H9 (cell line): ENCODE results near the gene VPS72. TPM values are rescaled to one million over a fixed set of nuclear protein-coding genes. Genes with fewer than 3 reads are reported as not detected.

Source experiments
- DNase-seq: peaks from one replicate; pipeline ENCODE4 v3.0.0-alpha.2; 2017
- H2AFZ ChIP-seq: one replicate; pipeline ENCODE4 v1.6.1; 2013; ENCODE audit warnings: mild to moderate bottlenecking, low read length, control low read depth, moderate library complexity
- H2AK5ac ChIP-seq: 2 replicates; pipeline ENCODE4 v1.6.1; 2013; ENCODE audit warnings: low read length, control low read depth, mixed read lengths; ENCODE audit not compliant: insufficient read length
- H2BK120ac ChIP-seq: one replicate; pipeline ENCODE4 v1.6.1; 2013; ENCODE audit warnings: low read depth, mild to moderate bottlenecking, low read length, control low read depth, inconsistent platforms; ENCODE audit not compliant: poor library complexity, severe bottlenecking
- H2BK12ac ChIP-seq: 2 replicates; pipeline ENCODE4 v1.6.1; 2013; ENCODE audit warnings: low read length, control low read depth, mixed read lengths, low read depth; ENCODE audit not compliant: insufficient read length
- H2BK15ac ChIP-seq: 2 replicates; pipeline ENCODE4 v1.6.1; 2013; ENCODE audit warnings: low read depth, low read length, control low read depth
- H2BK20ac ChIP-seq: one replicate; pipeline ENCODE4 v1.6.1; 2013; ENCODE audit warnings: low read depth, mild to moderate bottlenecking, low read length, control low read depth, inconsistent platforms; ENCODE audit not compliant: poor library complexity, severe bottlenecking
- H2BK5ac ChIP-seq: 2 replicates; pipeline ENCODE4 v1.6.1; 2013; ENCODE audit warnings: low read length, control low read depth, mixed read lengths; ENCODE audit not compliant: insufficient read length
- H3K14ac ChIP-seq: 2 replicates; pipeline ENCODE4 v1.6.1; 2013; ENCODE audit warnings: low read length, control low read depth; ENCODE audit not compliant: insufficient read depth
- H3K18ac ChIP-seq: 2 replicates; pipeline ENCODE4 v1.6.1; 2013; ENCODE audit warnings: low read depth, mild to moderate bottlenecking, mixed read lengths, low read length, control low read depth; ENCODE audit not compliant: insufficient read length
- H3K23ac ChIP-seq: 2 replicates; pipeline ENCODE4 v1.6.1; 2013; ENCODE audit warnings: low read length, control low read depth, mixed read lengths, low read depth; ENCODE audit not compliant: insufficient read length
- H3K23me2 ChIP-seq: 2 replicates; pipeline ENCODE4 v1.6.1; 2013; ENCODE audit warnings: low read depth, mild to moderate bottlenecking, mixed read lengths, low read length, control low read depth; ENCODE audit not compliant: insufficient read length, poor library complexity, severe bottlenecking
- H3K27ac ChIP-seq: 2 replicates; pipeline ENCODE4 v1.5.1; 2013; ENCODE audit warnings: low read length, control low read depth, mixed read lengths, low read depth; ENCODE audit not compliant: insufficient read length
- H3K27me3 ChIP-seq: 2 replicates; pipeline ENCODE4 v1.6.1; 2013; ENCODE audit warnings: low read length, control low read depth, inconsistent platforms; ENCODE audit not compliant: insufficient read depth
- H3K4ac ChIP-seq: 2 replicates; pipeline ENCODE4 v1.6.1; 2013; ENCODE audit warnings: low read depth, mild to moderate bottlenecking, control low read depth, inconsistent platforms, low read length, moderate library complexity
- H3K4me1 ChIP-seq: 2 replicates; pipeline ENCODE4 v1.6.1; 2013; ENCODE audit warnings: low read length, control low read depth, inconsistent platforms; ENCODE audit not compliant: insufficient read depth
- H3K4me2 ChIP-seq: 2 replicates; pipeline ENCODE4 v1.6.1; 2013; ENCODE audit warnings: low read length, control low read depth, mixed read lengths; ENCODE audit not compliant: insufficient read length, insufficient read depth
- H3K56ac ChIP-seq: 2 replicates; pipeline ENCODE4 v1.6.1; 2013; ENCODE audit warnings: low read depth, mild to moderate bottlenecking, mixed read lengths, low read length, control low read depth; ENCODE audit not compliant: insufficient read length
- H3K79me1 ChIP-seq: 2 replicates; pipeline ENCODE4 v1.6.1; 2013; ENCODE audit warnings: low read depth, mild to moderate bottlenecking, moderate library complexity, low read length, control low read depth, inconsistent platforms; ENCODE audit not compliant: insufficient read depth, poor library complexity, severe bottlenecking
- H3K79me2 ChIP-seq: 2 replicates; pipeline ENCODE4 v1.6.1; 2013; ENCODE audit warnings: low read length, control low read depth, inconsistent platforms; ENCODE audit not compliant: insufficient read depth
- H3K9ac ChIP-seq: 2 replicates; pipeline ENCODE4 v1.6.1; 2013; ENCODE audit warnings: low read length, control low read depth, mixed read lengths; ENCODE audit not compliant: insufficient read length; ENCODE audit errors: extremely low read depth
- H3K9me3 ChIP-seq: one replicate; pipeline ENCODE4 v1.6.1; 2013; ENCODE audit warnings: low read depth, low read length, inconsistent platforms; ENCODE audit not compliant: control insufficient read depth
- H3T11ph ChIP-seq: one replicate; pipeline ENCODE4 v1.6.1; 2013; ENCODE audit warnings: mild to moderate bottlenecking, low read length, control low read depth, inconsistent platforms
- H4K20me1 ChIP-seq: one replicate; pipeline ENCODE4 v1.6.1; 2013; ENCODE audit not compliant: control insufficient read depth, insufficient read length, insufficient read depth
- H4K5ac ChIP-seq: 2 replicates; pipeline ENCODE4 v1.6.1; 2013; ENCODE audit warnings: low read depth, mild to moderate bottlenecking, mixed read lengths, low read length, control low read depth; ENCODE audit not compliant: insufficient read length
- H4K8ac ChIP-seq: replicated peaks from 2 replicates; pipeline ENCODE4 v1.6.1; 2013; ENCODE audit warnings: low read length, control low read depth, mixed read lengths, low read depth; ENCODE audit not compliant: insufficient read length
- H4K91ac ChIP-seq: 2 replicates; pipeline ENCODE4 v1.6.1; 2013; ENCODE audit warnings: low read depth, mild to moderate bottlenecking, moderate library complexity, mixed read lengths, low read length, control low read depth; ENCODE audit not compliant: insufficient read length
- H3K27ac Mint-ChIP-seq, 3 experiments: 2 replicates in 2 of 3; 3 replicates in 1 of 3; pipeline ENCODE4 v1.8.0; 2020 to 2021; ENCODE audit warnings: mixed read lengths in 3 of 3, mild to moderate bottlenecking in 1 of 3, moderate library complexity in 1 of 3
- H3K27me3 Mint-ChIP-seq: 2 replicates; pipeline ENCODE4 v1.8.0; 2021; ENCODE audit warnings: low read depth, mild to moderate bottlenecking, moderate library complexity, mixed read lengths
- H3K36me3 Mint-ChIP-seq, 3 experiments: 2 replicates in 2 of 3; 3 replicates in 1 of 3; pipeline ENCODE4 v1.8.0; 2020 to 2021; ENCODE audit warnings: low read depth in 3 of 3, mixed read lengths in 3 of 3; ENCODE audit not compliant: insufficient read depth in 1 of 3
- H3K4me1 Mint-ChIP-seq, 2 experiments: 2 replicates each; pipeline ENCODE4 v1.8.0; 2020; ENCODE audit warnings: mixed read lengths in 2 of 2
- H3K4me3 Mint-ChIP-seq, 2 experiments: 2 replicates in 1 of 2; 3 replicates in 1 of 2; pipeline ENCODE4 v1.8.0; 2020 to 2021; ENCODE audit warnings: mild to moderate bottlenecking in 2 of 2, mixed read lengths in 2 of 2, moderate library complexity in 1 of 2
- H3K9me3 Mint-ChIP-seq, 2 experiments: 2 replicates in 1 of 2; 3 replicates in 1 of 2; pipeline ENCODE4 v1.8.0; 2020; ENCODE audit warnings: mild to moderate bottlenecking in 2 of 2, mixed read lengths in 2 of 2, moderate library complexity in 1 of 2
- CTCF ChIP-seq: fragments of 200-600 bp; sonication (generic); conservative IDR thresholded peaks from 3 replicates; pipeline ENCODE4 v1.8.0; 2021; ENCODE audit warnings: antibody characterized with exemption, mild to moderate bottlenecking
- WGBS: extraction: QIAGEN DNeasy Blood & Tissue Kit; methylation state at CpG from one replicate; pipeline ENCODE4 v1.1.7; 2013; ENCODE audit warnings: missing lambda C conversion rate, low lambda C conversion rate, mixed read lengths; ENCODE audit not compliant: insufficient read length; ENCODE audit errors: extremely low coverage; 5-methylcytosine and 5-hydroxymethylcytosine counted together
- total RNA-seq: library from RNA; stranded (reverse); gene quantifications from 2 replicates; pipeline ENCODE4 v1.2.1, GENCODE V29; 2021

Gene VPS72
- total RNA-seq, 1 experiment from 2014 or later = 91.4 TPM

GRCh38 chr1:151146072-151146411 lies 44.0 kb downstream of the VPS72 start:
- H3K9me3 Mint-ChIP-seq = no peaks in the 10 kb centered on the region
- H3K27ac Mint-ChIP-seq = peak overlapping the region in 1 of 3 experiments; percentile 50; a peak in 1 of 7 replicates
- Histone ChIP-seq H3K23me2 (peaks cover 24% of the 10 kb centered on the region), H3K27ac (no peak overlapping the region), H3K23ac (no peak overlapping the region), H3T11ph (no peak overlapping the region), H3K56ac (no peak overlapping the region), H2AFZ (no peak overlapping the region), H3K79me2 (no peaks in the 10 kb centered on the region), H3K4ac (no peak overlapping the region), H2BK15ac (no peak overlapping the region), H2AK5ac (no peak overlapping the region), H3K4me1 (peaks cover 22% of the 10 kb centered on the region; the same call in 1 of the 2 replicates), H2BK5ac (no peak overlapping the region), H3K14ac (no peak overlapping the region), H3K18ac (no peak overlapping the region), H3K27me3 (no peaks in the 10 kb centered on the region; the same call in 1 of the 2 replicates), H2BK12ac (no peak overlapping the region), H3K9me3 (no peaks in the 10 kb centered on the region), H2BK20ac (no peak overlapping the region), H4K91ac (no peak overlapping the region), H3K79me1 (no peaks in the 10 kb centered on the region), H4K8ac (no peak overlapping the region), H3K9ac (peak overlapping the region; percentile 51), H3K4me2 (peak overlapping the region; percentile 90), H4K20me1 (peaks cover 4% of the 10 kb centered on the region), H2BK120ac (no peak overlapping the region), H4K5ac (no peak overlapping the region)
- H3K27me3 Mint-ChIP-seq = peaks cover 31% of the 10 kb centered on the region
- DNase-seq = no peak
- H3K4me1 Mint-ChIP-seq = peaks cover 34 to 43% of the 10 kb centered on the region in 2 experiments
- H3K36me3 Mint-ChIP-seq = peaks cover 0 to 2% (median 0%) of the 10 kb centered on the region in 3 experiments; a peak in 1 of 7 replicates
- no CpG with 5 or more reads among the region's 26 CpGs for WGBS
- H3K4me3 Mint-ChIP-seq = peak overlapping the region; percentile 85 to 86
- no peak for TF ChIP-seq CTCF
